ENCODE results near the gene EMD.

- no peak for TF ChIP-seq EP300 (IDR thresholded peaks at IDR 0.05)
- TF ChIP-seq, protein P1, sequence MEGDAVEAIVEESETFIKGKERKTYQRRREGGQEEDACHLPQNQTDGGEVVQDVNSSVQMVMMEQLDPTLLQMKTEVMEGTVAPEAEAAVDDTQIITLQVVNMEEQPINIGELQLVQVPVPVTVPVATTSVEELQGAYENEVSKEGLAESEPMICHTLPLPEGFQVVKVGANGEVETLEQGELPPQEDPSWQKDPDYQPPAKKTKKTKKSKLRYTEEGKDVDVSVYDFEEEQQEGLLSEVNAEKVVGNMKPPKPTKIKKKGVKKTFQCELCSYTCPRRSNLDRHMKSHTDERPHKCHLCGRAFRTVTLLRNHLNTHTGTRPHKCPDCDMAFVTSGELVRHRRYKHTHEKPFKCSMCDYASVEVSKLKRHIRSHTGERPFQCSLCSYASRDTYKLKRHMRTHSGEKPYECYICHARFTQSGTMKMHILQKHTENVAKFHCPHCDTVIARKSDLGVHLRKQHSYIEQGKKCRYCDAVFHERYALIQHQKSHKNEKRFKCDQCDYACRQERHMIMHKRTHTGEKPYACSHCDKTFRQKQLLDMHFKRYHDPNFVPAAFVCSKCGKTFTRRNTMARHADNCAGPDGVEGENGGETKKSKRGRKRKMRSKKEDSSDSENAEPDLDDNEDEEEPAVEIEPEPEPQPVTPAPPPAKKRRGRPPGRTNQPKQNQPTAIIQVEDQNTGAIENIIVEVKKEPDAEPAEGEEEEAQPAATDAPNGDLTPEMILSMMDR (IDR thresholded peaks at IDR 0.05): no peak
- no peak for TF ChIP-seq POLR2A (IDR thresholded peaks at IDR 0.05)
- peak; percentile 26 for TF ChIP-seq POLR2AphosphoS5 (IDR thresholded peaks at IDR 0.05)
These were observed 18.9 kb upstream of the EMD start for GRCh38 chrX:154360155-154360713.
